HEK293 (cell line): ENCODE results near the gene PCED1A.

ENCODE experiments used
- CTCF ChIP-seq: fragments of 450-650 bp; formaldehyde crosslinking; IDR thresholded peaks from 2 replicates; pipeline ENCODE4 v1.5.1; 2016; ENCODE audit warnings: missing biosample characterization, missing genetic modification characterization
- KLF1 ChIP-seq: fragments of 450-650 bp; formaldehyde crosslinking; IDR thresholded peaks from 2 replicates; pipeline ENCODE4 v1.5.1; 2016; ENCODE audit warnings: missing biosample characterization, missing genetic modification characterization
- OSR2 ChIP-seq: fragments of 450-650 bp; formaldehyde crosslinking; IDR thresholded peaks from 2 replicates; pipeline ENCODE4 v1.5.1; 2016; ENCODE audit warnings: missing biosample characterization, missing genetic modification characterization
- PRDM2 ChIP-seq: fragments of 450-650 bp; formaldehyde crosslinking; IDR thresholded peaks from 2 replicates; pipeline ENCODE4 v1.5.1; 2016; ENCODE audit warnings: missing biosample characterization, missing genetic modification characterization, borderline replicate concordance
- RBAK ChIP-seq: fragments of 450-650 bp; formaldehyde crosslinking; IDR thresholded peaks from 2 replicates; pipeline ENCODE4 v1.5.1; 2016; ENCODE audit warnings: missing biosample characterization, missing genetic modification characterization
- TRIM28 ChIP-seq: IDR thresholded peaks from 2 replicates; pipeline ENCODE4 v1.6.1; 2011; ENCODE audit warnings: low read length, control low read depth, borderline replicate concordance
- TSHZ1 ChIP-seq: fragments of 450-650 bp; formaldehyde crosslinking; IDR thresholded peaks from 2 replicates; pipeline ENCODE4 v1.5.1; 2016; ENCODE audit warnings: missing biosample characterization, missing genetic modification characterization, borderline replicate concordance
- WT1 ChIP-seq: fragments of 450-650 bp; formaldehyde crosslinking; IDR thresholded peaks from 2 replicates; pipeline ENCODE4 v1.5.1; 2016; ENCODE audit warnings: missing biosample characterization, missing genetic modification characterization
- ZBTB20 ChIP-seq: fragments of 450-650 bp; formaldehyde crosslinking; IDR thresholded peaks from 2 replicates; pipeline ENCODE4 v1.5.1; 2016; ENCODE audit warnings: missing biosample characterization, missing genetic modification characterization
- ZFP3 ChIP-seq: fragments of 450-650 bp; formaldehyde crosslinking; IDR thresholded peaks from 2 replicates; pipeline ENCODE4 v1.5.1; 2016; ENCODE audit warnings: low read depth, missing biosample characterization, missing genetic modification characterization
- ZNF138 ChIP-seq: fragments of 450-650 bp; formaldehyde crosslinking; IDR thresholded peaks from 2 replicates; pipeline ENCODE4 v1.5.1; 2016; ENCODE audit warnings: missing biosample characterization, missing genetic modification characterization, borderline replicate concordance
- ZNF184 ChIP-seq: fragments of 450-650 bp; IDR thresholded peaks from 2 replicates; pipeline ENCODE4 v1.5.1; 2018; ENCODE audit warnings: missing biosample characterization, mild to moderate bottlenecking, missing genetic modification characterization
- ZNF26 ChIP-seq: fragments of 450-650 bp; formaldehyde crosslinking; IDR thresholded peaks from 2 replicates; pipeline ENCODE4 v1.5.1; 2016; ENCODE audit warnings: missing biosample characterization, missing genetic modification characterization
- ZNF324 ChIP-seq: fragments of 450-650 bp; formaldehyde crosslinking; IDR thresholded peaks from 2 replicates; pipeline ENCODE4 v1.5.1; 2016; ENCODE audit warnings: missing biosample characterization, missing genetic modification characterization
- ZNF350 ChIP-seq: fragments of 450-650 bp; formaldehyde crosslinking; IDR thresholded peaks from 2 replicates; pipeline ENCODE4 v1.5.0; 2017; ENCODE audit warnings: missing biosample characterization, mild to moderate bottlenecking, missing genetic modification characterization
- ZNF473 ChIP-seq: fragments of 450-650 bp; formaldehyde crosslinking; IDR thresholded peaks from 2 replicates; pipeline ENCODE4 v1.5.1; 2017; ENCODE audit warnings: missing biosample characterization, missing genetic modification characterization
- ZNF48 ChIP-seq: fragments of 450-650 bp; formaldehyde crosslinking; IDR thresholded peaks from 2 replicates; pipeline ENCODE4 v1.5.1; 2016; ENCODE audit warnings: missing biosample characterization, missing genetic modification characterization
- ZNF488 ChIP-seq: fragments of 450-650 bp; formaldehyde crosslinking; IDR thresholded peaks from 2 replicates; pipeline ENCODE4 v1.5.1; 2016; ENCODE audit warnings: missing biosample characterization, missing genetic modification characterization
- ZNF518A ChIP-seq: fragments of 450-650 bp; formaldehyde crosslinking; conservative IDR thresholded peaks from 2 replicates; pipeline ENCODE4 v1.5.1; 2016; ENCODE audit warnings: low read depth, missing biosample characterization, missing genetic modification characterization
- ZNF768 ChIP-seq: fragments of 450-650 bp; formaldehyde crosslinking; IDR thresholded peaks from 2 replicates; pipeline ENCODE4 v1.5.1; 2018; ENCODE audit warnings: missing biosample characterization, mild to moderate bottlenecking, missing genetic modification characterization

The PCED1A gene

GRCh38 chr20:2840138-2840966 is at the start of gene PCED1A, which contains the start of gene VPS16 (continued):
- 0 out of 2 replicates have a peak, but pooled peaks have one; percentile 11 for TF ChIP-seq CTCF (tag by site-specific recombination)
- TF ChIP-seq ZFP3, result no peak
- TF ChIP-seq ZNF350 (tag by site-specific recombination), result no peak
- no peak for TF ChIP-seq WT1 (tag by site-specific recombination)
- no peak for TF ChIP-seq TSHZ1 (tag by site-specific recombination)
- no peak for TF ChIP-seq ZNF488 (tag by site-specific recombination)
- TF ChIP-seq ZNF26 (tag by site-specific recombination), result no peak
- no peak for TF ChIP-seq TRIM28
- 0 out of 2 replicates have a peak, but pooled peaks have one; percentile 17 for TF ChIP-seq OSR2 (tag by site-specific recombination)
- TF ChIP-seq ZBTB20, result 0 out of 2 replicates have a peak, but pooled peaks have one; percentile 5
- TF ChIP-seq ZNF324 (tag by site-specific recombination), result peak; percentile 62; the same call in 1 of the 2 replicates
- TF ChIP-seq ZNF768 (tag by site-specific recombination), result no peak
- TF ChIP-seq KLF1 (tag by site-specific recombination), result no peak
- no peak for TF ChIP-seq ZNF184 (tag by site-specific recombination)
- no peak for TF ChIP-seq PRDM2
- no peak for TF ChIP-seq ZNF473 (tag by site-specific recombination)
- no peak for TF ChIP-seq RBAK (tag by site-specific recombination)
- no peak for TF ChIP-seq ZNF138 (tag by site-specific recombination)
- no peak for TF ChIP-seq ZNF48 (tag by site-specific recombination)
- peak; percentile 56 for TF ChIP-seq ZNF518A (tag by site-specific recombination)
